HG02678 (cell line): ENCODE results near the gene MYBBP1A.
"Not testable (repeated sequence)": the region's sequence is repeated elsewhere in the genome, so short reads cannot be mapped to it uniquely, and the experiment has no call there.

Experiments used
- ATAC-seq: cut with Tn5 transposase; IDR thresholded peaks from one replicate; pipeline ENCODE4 v1.9.1; 2021; ENCODE audit warnings: mild to moderate bottlenecking, moderate library complexity; ENCODE audit not compliant: unreplicated experiment

The MYBBP1A gene

DNA sequence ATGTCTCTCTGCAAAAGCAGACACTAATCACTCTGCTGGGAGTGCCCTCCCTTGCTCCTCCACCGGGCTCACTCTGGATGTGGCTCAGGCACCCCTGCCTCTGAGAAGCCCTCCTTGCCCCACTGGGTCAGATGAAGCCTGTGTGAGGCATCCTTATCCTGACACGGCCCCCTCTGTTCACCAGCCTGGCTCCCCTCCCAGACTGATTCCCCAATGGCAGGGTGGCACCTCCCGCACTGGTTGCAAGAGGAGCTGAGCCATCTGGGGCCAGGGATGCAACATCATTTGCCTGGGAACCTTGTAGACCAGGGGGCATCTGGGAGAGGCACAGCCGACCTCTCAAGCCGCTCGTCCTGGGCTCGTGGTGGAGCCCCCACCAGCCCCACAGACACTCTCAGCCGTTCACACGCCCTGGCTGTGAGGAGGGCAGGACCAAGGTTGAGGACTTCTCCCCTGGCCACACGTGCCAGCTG lies 35.8 kb upstream of the MYBBP1A start:
- ATAC-seq, result no peak

DNA sequence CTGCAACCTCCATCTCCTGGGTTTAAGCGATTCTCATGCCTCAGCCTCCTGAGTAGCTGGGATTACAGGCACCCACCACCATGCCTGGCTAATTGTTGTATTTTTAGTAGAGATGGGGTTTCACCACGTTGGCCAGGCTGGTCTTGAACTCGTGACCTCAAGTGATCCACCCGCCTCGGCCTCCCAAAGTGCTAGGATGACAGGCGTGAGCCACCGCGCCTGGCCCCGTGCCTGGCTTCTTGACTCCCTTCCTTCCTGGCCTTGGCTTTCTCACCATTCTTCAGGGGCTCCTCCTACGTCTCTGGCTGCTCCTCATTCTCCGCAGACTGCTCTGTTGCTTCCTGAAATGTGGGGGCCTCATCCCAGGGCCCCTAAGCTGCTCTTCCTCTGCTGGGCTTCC lies 34.9 kb upstream of the MYBBP1A start:
- ATAC-seq, result not testable (repeated sequence)

DNA sequence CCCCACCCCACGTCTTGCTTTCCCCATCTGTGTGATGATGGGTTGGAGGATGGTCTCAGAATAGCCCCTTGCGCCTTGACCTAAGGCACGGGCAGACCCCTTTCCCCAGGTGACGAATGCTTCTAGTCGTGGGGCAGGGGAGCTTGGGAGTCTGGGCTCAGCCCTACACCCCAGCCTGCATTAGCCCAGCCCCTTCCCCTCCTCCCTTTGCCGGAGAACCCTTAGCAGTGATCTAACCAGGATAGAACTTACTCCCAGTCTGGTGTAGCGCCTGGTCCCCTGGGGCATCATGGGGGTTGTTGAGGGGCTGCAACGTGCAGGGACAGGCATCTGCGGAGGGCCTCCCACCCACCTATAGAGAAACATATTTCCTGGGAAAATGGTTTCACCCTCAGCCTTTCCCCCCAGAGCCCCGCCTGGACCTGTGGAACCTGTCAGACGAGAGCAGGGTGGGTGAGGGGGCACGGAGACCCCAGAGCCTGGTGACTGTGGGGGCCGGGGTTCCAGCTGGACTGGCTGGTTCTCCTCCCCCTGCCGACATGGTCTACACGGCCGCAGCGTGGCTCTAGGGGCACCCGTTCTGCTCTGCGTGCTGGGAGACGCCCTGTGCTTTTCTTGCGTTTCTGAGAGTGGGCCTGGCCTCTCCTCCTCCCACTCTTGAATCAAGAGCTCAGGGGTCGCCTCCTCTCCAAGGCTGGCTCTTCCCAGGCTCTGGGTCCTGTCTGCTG lies 33.9 kb upstream of the MYBBP1A start:
- no peak for ATAC-seq

GRCh38 chr17:4588391-4588790 lies 33.2 kb upstream of the MYBBP1A start:
- ATAC-seq, result no peak

GRCh38 chr17:4587803-4588202 lies 32.6 kb upstream of the MYBBP1A start:
- ATAC-seq, result no peak

DNA sequence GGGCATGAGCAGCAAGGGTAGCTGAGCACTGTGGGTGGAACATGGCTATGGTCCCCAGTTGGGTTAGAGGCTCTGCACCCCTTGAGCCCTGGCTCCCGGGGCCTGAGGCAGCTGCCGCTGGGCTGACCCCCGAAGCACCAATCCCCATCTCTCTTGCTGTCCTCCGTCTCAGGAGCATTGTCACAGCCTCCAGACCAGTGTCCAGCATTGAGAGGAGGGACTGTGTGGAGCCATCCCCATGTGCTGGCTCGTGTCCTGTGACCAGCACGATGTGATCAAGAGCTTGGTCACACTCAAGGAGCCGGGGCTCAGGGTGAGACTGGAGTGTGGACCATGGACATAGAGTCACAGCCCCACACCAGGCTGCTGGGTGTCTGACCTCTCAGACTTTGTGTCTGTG lies 32.0 kb upstream of the MYBBP1A start:
- ATAC-seq, result no peak

DNA sequence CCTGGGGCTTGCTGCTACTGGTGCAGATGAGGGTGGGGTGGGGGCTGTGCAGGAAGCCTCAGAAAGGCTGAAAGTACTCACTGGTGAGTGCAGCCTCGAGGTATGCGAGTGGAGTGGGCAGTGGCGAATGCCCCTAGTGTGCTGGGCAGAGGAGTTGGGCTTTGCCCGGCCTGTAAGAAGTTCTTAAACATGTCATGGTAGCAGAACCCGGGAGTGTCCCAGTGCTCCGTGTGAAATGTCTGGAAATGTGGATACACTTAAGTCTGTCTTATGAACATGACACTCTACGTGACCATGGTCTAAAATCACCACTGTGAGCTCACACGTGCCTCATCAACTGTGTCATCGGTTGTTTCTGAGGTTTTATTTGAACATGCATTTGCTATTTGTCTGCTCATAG lies 30.9 kb upstream of the MYBBP1A start:
- ATAC-seq, result no peak

DNA sequence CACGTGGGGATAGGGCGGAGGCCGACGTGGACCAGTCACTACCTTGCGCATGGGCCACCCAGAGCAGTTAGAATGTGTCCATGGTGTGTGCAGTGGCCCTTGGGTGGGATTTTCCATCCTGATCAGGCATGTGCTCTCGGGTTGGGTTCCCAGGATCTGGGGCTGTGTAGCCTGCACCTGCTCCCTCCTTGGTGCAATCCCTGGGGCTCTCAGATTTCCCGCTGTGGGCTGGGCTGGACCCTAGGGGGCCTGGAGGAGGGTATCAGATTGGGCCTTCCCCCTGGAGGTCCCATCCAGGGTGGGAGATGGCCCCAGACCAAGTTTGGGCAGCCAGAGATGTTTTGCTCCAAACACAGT lies 30.4 kb upstream of the MYBBP1A start:
- no peak for ATAC-seq

DNA sequence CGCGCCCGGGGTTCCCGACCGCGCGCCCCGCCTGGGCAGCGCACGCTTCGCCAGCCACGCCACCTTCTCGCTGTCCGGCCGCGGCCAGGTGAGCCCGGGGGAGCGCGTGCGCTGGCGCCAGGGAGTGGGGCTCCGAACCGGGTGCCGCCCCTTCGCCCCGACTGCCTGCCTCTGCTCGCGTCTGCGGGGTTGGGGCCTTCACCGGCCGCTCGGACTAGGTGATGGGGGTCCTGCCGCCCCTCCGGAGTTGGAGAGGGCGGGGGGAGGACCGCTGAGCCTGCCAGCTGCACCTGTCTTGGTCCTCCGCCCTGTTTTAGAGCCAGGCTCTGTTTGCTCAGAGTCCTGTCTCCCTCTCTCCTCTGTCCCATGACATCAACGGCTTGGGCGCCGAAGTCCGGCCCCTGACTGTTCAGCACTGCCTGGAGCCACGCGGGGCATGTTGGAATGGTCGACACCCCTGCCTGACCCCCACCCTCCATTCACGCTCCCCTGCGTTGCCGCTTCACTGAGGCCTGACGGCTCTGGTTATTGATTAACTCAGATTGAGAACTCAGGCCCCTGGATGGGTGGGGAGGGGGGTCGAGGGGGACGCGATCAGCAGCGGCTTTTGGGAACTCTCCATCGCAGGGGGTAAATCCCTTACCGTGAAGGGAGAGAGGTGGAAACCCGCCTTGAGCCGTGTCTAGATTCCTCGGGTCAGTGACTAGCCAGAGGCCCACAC lies 29.9 kb upstream of the MYBBP1A start:
- no peak for ATAC-seq

GRCh38 chr17:4584101-4584916 lies 29.1 kb upstream of the MYBBP1A start, which contains the start of gene SMTNL2:
Gene SMTNL2, plus strand, starts transcription at chr17:4584529. Its CDS starts 77 bp downstream, at chr17:4584606.
- no peak for ATAC-seq

GRCh38 chr17:4583782-4584100 lies 28.6 kb upstream of the MYBBP1A start:
- no peak for ATAC-seq

DNA sequence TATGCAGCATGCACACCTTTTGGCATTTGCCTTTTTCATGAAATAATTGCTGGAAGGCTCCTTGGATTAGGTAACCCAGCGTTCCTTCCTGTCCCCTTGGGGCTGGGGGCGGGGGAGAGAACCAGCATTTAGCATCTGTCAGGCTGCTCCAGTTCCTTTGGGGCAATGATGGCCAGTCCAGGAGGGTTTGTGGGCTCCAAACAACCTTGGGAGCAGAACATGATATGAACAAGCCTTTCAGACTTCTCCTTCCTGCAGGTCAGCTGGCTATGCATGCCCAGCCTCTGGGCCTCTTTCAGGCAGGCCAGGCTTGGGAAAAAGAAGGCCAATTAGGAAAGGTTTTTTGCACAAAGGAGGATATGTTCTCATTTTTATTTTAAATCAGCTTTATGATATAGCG lies 28.0 kb upstream of the MYBBP1A start:
- ATAC-seq, result no peak

GRCh38 chr17:4582691-4583090 lies 27.5 kb upstream of the MYBBP1A start:
- no peak for ATAC-seq

DNA sequence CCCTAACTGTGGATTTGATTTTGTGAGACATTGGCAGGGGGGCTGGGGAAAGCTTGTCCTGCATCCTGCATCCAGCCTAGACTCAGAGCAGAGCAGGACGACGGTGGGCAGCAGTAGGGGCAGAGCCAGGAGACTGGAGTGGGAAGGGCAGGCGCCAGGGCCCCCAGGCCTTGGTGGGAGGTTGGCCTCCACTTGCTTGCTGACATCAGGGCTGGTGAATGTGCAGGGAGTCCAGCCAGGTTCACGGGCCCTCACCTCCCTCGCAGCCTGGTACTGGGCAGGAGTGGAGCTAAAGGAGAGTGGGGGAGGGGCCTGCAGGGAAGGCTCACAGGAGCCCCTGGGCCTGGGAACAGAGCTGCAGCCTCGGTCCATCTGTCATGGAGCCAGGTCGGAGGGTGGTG lies 26.9 kb upstream of the MYBBP1A start:
- ATAC-seq, result no peak

DNA sequence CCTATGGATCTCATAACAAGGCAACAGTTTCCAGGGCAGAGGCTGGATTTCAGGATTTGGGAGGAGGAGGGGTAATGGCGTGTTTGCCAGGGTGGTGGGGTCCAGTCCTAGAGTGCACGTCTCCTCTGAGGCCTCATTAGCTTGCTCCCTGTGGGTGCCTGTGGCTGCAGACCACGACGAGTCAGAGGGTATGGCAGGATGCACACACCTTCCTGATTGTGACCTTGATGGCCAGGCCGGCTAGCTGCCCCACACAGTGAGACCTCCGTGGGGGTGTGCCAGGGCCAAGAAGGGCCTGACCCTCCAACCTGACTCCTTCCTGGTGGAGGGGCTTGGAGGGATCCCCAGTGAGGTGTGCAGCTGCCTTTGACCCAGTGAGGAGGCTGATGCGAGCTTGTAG lies 25.1 kb upstream of the MYBBP1A start:
- ATAC-seq, result no peak

GRCh38 chr17:4579678-4580077 lies 24.5 kb upstream of the MYBBP1A start:
- ATAC-seq, result no peak

GRCh38 chr17:4578349-4578748 lies 23.2 kb upstream of the MYBBP1A start:
- ATAC-seq, result not testable (repeated sequence)

DNA sequence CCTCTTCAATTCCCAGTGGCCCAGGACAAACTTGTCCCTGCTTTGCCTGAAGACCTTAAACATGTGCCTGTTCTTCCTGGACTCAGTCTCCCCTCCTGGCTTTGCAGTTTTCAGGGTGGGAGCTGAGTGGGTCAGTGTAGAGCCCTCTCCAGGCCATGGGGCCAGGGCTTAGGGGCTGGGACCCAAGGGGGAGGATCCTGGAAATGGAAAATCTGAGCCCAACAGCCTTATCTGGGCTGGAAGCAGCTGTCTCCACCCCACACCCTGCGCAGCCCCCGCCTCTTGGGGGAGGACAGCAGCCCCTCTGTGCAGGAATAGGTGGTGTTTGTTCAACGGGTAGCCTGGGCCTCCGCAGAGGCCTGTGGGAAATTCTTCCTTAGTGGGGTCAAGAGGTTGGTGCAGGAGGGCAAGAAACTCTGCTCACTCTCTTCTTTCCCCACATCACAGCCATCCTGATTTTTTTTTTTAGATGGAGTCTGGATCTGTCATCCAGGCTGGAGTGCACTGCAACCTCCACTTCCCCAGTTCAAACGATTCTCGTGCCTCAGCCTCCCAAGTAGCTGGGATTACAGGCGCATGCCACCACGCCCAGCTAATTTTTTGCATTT lies 22.3 kb upstream of the MYBBP1A start:
- ATAC-seq, result no peak

DNA sequence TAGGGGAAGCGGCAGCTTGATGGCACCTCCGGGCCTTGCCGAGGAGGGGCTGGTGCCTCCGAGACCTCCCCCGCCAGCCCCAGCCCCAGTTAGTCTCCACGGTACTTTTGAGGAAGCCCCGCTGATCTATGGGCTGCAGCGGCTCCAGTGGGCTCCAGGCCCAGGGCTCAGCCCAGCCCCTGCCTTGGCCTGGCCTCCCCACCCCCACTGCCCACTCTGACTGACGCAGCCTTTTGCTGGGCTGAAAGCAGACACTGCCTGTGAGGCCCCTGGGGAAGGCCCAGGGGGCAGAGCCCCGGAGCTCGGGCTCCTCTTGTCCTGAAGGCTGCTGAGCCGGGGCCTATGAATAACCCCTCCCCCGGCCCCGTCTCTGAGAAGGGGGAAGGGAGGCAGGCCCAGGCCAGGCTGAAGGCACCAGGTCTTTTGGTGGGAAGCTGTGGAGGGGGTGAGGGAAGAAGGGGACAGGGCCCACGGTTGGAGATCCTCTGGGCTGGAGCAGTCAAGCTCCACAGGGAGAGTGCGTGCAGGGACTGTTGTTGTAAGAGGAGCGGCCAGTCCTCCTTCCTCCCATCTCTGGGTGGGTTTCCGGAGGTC lies 21.6 kb upstream of the MYBBP1A start:
- ATAC-seq, result no peak

DNA sequence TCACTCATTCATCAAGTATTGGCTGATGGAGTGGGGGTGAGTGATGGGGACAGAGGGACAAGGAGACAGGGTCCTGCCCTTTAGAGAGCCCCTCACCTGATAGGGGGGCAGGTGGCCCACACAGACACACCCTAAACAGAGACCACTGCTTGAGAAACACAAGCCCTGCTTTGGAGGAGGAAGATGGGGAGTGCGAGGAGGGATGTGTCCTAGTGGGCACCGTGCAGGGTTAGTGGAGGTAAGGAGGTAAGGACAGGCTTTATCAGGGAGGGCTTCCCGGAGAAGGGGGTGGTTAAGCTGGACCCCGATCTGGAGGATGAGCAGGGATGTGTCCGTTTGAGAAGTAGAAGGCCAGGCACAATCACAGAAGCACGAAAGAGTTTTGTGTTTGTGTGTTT lies 21.0 kb upstream of the MYBBP1A start:
- ATAC-seq, result no peak

DNA sequence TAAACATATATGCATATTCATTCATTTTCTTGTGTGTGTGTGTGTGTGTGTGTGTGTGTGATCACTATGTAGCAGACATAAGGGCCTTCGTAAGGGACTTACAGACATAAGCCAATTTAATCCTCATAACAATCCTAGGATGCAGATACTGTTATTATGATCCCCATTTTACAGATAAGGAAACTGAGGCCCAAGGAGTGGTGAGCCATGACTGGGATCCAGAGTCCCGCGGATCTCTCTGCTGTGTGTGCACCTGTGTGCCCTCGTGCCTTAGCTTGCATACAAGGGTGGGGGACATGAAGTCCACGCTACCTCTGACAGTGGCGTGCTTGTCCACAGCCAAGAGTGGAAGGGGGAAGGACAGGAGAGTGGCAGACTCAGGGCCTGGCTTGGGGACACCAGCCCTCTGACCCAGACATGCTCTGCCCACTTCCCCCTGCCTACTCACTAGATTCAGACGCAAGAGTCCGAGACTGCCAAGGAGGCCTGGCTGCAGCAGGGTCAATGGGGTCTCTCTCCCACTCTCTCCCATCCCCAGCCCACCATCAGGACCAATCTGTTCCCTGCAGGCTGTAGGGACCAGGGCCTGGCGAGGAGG lies 19.4 kb upstream of the MYBBP1A start:
- no peak for ATAC-seq
